Activated naive CD4-positive, alpha-beta T cell treated with anti-CD3 and anti-CD28 coated beads, Interleukin-2, amount 10 ng/mL, durations not matched to agents 7 days and 5 days (primary cell): ENCODE measurements around the gene RGSL1.

Experiments
- CTCF ChIA-PET: fragments of 350-600 bp; sonication (Branson Sonifier 250); formaldehyde crosslinking; loops from one replicate; lab custom pipeline; 2021; ENCODE audit warnings: antibody characterized with exemption; lab: Charles Lee
- DNase-seq: peaks from one replicate; pipeline ENCODE4 v3.0.0-alpha.2; 2020
- H3K27ac Mint-ChIP-seq: one replicate; pipeline ENCODE4 v1.8.0; 2021; ENCODE audit warnings: mild to moderate bottlenecking, moderate library complexity, mixed read lengths
- H3K27me3 Mint-ChIP-seq: one replicate; pipeline ENCODE4 v1.8.0; 2021; ENCODE audit warnings: mild to moderate bottlenecking, mixed read lengths
- H3K36me3 Mint-ChIP-seq: one replicate; pipeline ENCODE4 v1.8.0; 2021; ENCODE audit warnings: mixed read lengths
- H3K4me1 Mint-ChIP-seq: one replicate; pipeline ENCODE4 v1.8.0; 2021; ENCODE audit warnings: mixed read lengths
- H3K4me3 Mint-ChIP-seq: one replicate; pipeline ENCODE4 v1.8.0; 2021; ENCODE audit warnings: mild to moderate bottlenecking, moderate library complexity, mixed read lengths
- H3K9me3 Mint-ChIP-seq: one replicate; pipeline ENCODE4 v1.8.0; 2021; ENCODE audit warnings: mixed read lengths

RGSL1 gene

GRCh38 chr1:182595641-182596240 is 145.8 kb downstream of the RGSL1 start:
- H3K36me3 Mint-ChIP-seq = no peaks in the 10 kb centered on the region
- peaks cover 40% of the 10 kb centered on the region for H3K27me3 Mint-ChIP-seq
- no peak overlapping the region for H3K4me3 Mint-ChIP-seq
- no peaks in the 10 kb centered on the region for H3K9me3 Mint-ChIP-seq
- CTCF ChIA-PET = interaction anchor here (0.6 to 22.4 kb wide), 16 partner anchors 7 to 515 kb away, joined by 3 to 717 read pairs (median 6); partner anchors contain the start of genes NPL and RGSL1
- peak; percentile 74 for DNase-seq
- no peak overlapping the region for H3K27ac Mint-ChIP-seq
- peaks cover 4% of the 10 kb centered on the region for H3K4me1 Mint-ChIP-seq

- peaks cover 40% of the 10 kb centered on the region for H3K27me3 Mint-ChIP-seq
- peaks cover 4% of the 10 kb centered on the region for H3K4me1 Mint-ChIP-seq
- no peaks in the 10 kb centered on the region for H3K36me3 Mint-ChIP-seq
- CTCF ChIA-PET = interaction anchor here (0.6 to 22.4 kb wide), 6 partner anchors 8 to 512 kb away, joined by 3 to 717 read pairs (median 7); partner anchors contain the start of genes NPL and RNASEL
- no peaks in the 10 kb centered on the region for H3K9me3 Mint-ChIP-seq
- H3K27ac Mint-ChIP-seq = no peak overlapping the region
- no peak overlapping the region for H3K4me3 Mint-ChIP-seq
- no peak for DNase-seq
These were observed 147.0 kb downstream of the RGSL1 start for GRCh38 chr1:182596934-182597333.

GRCh38 chr1:182598296-182598695 is 148.3 kb downstream of the RGSL1 start:
- CTCF ChIA-PET = interaction anchor here (0.7 to 22.4 kb wide), 6 partner anchors 10 to 518 kb away, joined by 3 to 717 read pairs (median 6); partner anchors contain the start of genes NPL and RNASEL
- Mint-ChIP-seq H3K4me1 (peaks cover 4% of the 10 kb centered on the region), H3K4me3 (no peak overlapping the region), H3K27me3 (peaks cover 34% of the 10 kb centered on the region), H3K9me3 (no peaks in the 10 kb centered on the region), H3K36me3 (peaks cover 3% of the 10 kb centered on the region), H3K27ac (no peak overlapping the region)
- no peak for DNase-seq

DNA sequence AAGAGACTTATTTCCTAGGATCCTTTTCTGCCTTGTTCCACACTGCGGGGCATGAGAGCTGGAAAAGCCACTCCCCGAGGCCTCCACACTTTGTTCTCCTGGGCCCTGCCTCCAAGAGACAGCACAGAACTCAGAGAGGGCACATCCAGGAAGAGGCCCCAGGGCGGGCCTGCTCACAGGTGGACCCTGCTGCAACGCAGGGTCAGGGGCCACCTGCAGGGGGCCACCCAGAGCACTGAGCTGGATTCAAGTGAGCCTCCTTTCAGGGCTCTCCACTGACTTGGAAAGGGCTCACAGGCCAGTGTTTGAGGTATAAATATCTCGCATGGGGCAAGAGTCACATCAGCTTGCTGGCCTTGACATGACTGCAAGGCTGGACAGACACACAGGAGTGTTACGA is 149.4 kb downstream of the RGSL1 start:
- Mint-ChIP-seq H3K27me3 (peaks cover 30% of the 10 kb centered on the region), H3K27ac (no peak overlapping the region), H3K4me1 (peaks cover 4% of the 10 kb centered on the region), H3K4me3 (no peak overlapping the region), H3K36me3 (peaks cover 3% of the 10 kb centered on the region), H3K9me3 (no peaks in the 10 kb centered on the region)
- DNase-seq = peak; percentile 44
- CTCF ChIA-PET = interaction anchor here (1.5 to 22.4 kb wide), 4 partner anchors 11 to 514 kb away, joined by 5 to 717 read pairs (median 7); partner anchors contain the start of genes NPL and RNASEL

- no peaks in the 10 kb centered on the region for H3K9me3 Mint-ChIP-seq
- H3K36me3 Mint-ChIP-seq = peaks cover 3% of the 10 kb centered on the region
- H3K4me3 Mint-ChIP-seq = no peak overlapping the region
- H3K4me1 Mint-ChIP-seq = peaks cover 6% of the 10 kb centered on the region
- CTCF ChIA-PET = interaction anchor here (0.8 to 22.4 kb wide), 11 partner anchors 9 to 516 kb away, joined by 3 to 717 read pairs (median 5); partner anchors contain the start of genes NPL and RNASEL
- no peak overlapping the region for H3K27ac Mint-ChIP-seq
- peaks cover 35% of the 10 kb centered on the region for H3K27me3 Mint-ChIP-seq
- no peak for DNase-seq
These were observed 150.2 kb downstream of the RGSL1 start for GRCh38 chr1:182600036-182600713.

- H3K27me3 Mint-ChIP-seq = peaks cover 42% of the 10 kb centered on the region
These were observed 150.9 kb downstream of the RGSL1 start for GRCh38 chr1:182600745-182601415.

GRCh38 chr1:182601416-182601786 is 151.5 kb downstream of the RGSL1 start:
- peaks cover 8% of the 10 kb centered on the region for H3K4me1 Mint-ChIP-seq
- H3K4me3 Mint-ChIP-seq = no peak overlapping the region
- H3K36me3 Mint-ChIP-seq = peaks cover 3% of the 10 kb centered on the region
- peak; percentile 77 for DNase-seq
- peaks cover 44% of the 10 kb centered on the region for H3K27me3 Mint-ChIP-seq
- CTCF ChIA-PET = interaction anchor here (1.0 to 22.4 kb wide), 13 partner anchors 8 to 456 kb away, joined by 3 to 717 read pairs (median 4); partner anchors contain the start of genes NPL and RNASEL
- no peak overlapping the region for H3K27ac Mint-ChIP-seq
- no peaks in the 10 kb centered on the region for H3K9me3 Mint-ChIP-seq

More at GRCh38 chr1:182600745-182601415, 150.9 kb downstream of the RGSL1 start:
- DNase-seq = no peak
- Mint-ChIP-seq H3K9me3 (no peaks in the 10 kb centered on the region), H3K4me1 (peaks cover 8% of the 10 kb centered on the region), H3K36me3 (peaks cover 3% of the 10 kb centered on the region), H3K27ac (no peak overlapping the region), H3K4me3 (no peak overlapping the region)
- CTCF ChIA-PET = interaction anchor here (0.6 to 22.4 kb wide), 15 partner anchors 8 to 517 kb away, joined by 3 to 717 read pairs (median 4); partner anchors contain the start of genes NPL and RNASEL

DNA sequence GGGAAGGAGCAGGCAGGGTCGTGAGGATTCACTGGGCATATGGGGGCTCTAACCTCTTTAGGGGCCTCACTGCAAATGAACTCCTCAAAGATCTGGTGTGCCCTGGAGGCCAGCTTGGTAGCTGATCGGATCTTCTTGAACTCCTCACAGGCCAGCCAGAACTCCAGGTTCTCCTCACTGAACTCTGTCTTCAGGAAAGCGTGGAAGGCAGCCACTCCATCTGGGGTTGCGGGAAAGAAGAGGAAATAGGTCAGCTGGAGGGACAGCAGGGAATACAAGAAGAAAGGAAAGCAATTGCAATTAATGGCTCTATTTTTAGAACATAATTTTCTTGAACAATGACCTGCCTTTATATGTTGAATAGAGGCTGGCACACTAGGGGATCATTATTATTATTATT is 152.0 kb downstream of the RGSL1 start:
- H3K27ac Mint-ChIP-seq = no peak overlapping the region
- no peak for DNase-seq
- H3K4me3 Mint-ChIP-seq = no peak overlapping the region
- H3K4me1 Mint-ChIP-seq = peaks cover 8% of the 10 kb centered on the region
- CTCF ChIA-PET = interaction anchor here (1.2 to 22.4 kb wide), 8 partner anchors 10 to 456 kb away, joined by 3 to 717 read pairs (median 4); partner anchors contain the start of genes NPL and RNASEL
- H3K36me3 Mint-ChIP-seq = peaks cover 3% of the 10 kb centered on the region
- no peaks in the 10 kb centered on the region for H3K9me3 Mint-ChIP-seq
- peaks cover 44% of the 10 kb centered on the region for H3K27me3 Mint-ChIP-seq

GRCh38 chr1:182602935-182603645 is 153.1 kb downstream of the RGSL1 start:
- H3K9me3 Mint-ChIP-seq = no peaks in the 10 kb centered on the region
- peak overlapping the region; percentile 86 for H3K27ac Mint-ChIP-seq
- peaks cover 15% of the 10 kb centered on the region for H3K4me1 Mint-ChIP-seq
- peak; percentile 32 for DNase-seq
- H3K4me3 Mint-ChIP-seq = peak overlapping the region; percentile 77
- CTCF ChIA-PET = interaction anchor here (0.7 to 22.4 kb wide), 7 partner anchors 9 to 518 kb away, joined by 3 to 717 read pairs (median 7); partner anchors contain the start of gene NPL
- H3K27me3 Mint-ChIP-seq = peaks cover 40% of the 10 kb centered on the region
- peaks cover 3% of the 10 kb centered on the region for H3K36me3 Mint-ChIP-seq

DNA sequence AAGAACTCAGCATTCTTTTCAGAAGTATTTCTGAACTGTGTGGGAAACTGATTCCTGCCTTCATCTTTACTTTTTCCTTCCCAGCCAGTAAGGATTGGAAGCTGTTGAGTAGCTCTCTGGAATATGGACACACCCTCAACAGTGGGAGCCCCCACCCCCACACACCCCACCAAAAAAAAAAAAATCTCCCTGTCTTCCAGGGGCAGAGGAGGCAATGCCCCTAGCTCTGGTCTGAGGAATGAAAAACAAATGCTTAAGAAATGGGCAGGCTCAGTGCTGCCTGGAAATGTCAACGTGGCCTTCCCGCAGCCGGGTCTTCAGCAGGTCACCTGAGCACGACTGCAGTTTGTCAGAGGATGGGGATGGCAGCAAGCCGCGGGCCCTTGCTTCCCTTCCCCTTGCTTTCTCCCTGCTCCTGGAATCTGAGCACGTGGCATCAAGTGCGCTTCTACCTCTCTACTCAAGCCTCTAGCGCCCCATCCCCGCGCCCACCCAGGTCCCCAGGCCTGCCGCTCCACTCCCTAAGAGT is 153.8 kb downstream of the RGSL1 start:
- peaks cover 19% of the 10 kb centered on the region for H3K4me1 Mint-ChIP-seq
- DNase-seq = no peak
- H3K27ac Mint-ChIP-seq = peak overlapping the region; percentile 86
- peak overlapping the region; percentile 77 for H3K4me3 Mint-ChIP-seq
- H3K9me3 Mint-ChIP-seq = no peaks in the 10 kb centered on the region
- H3K27me3 Mint-ChIP-seq = peaks cover 42% of the 10 kb centered on the region
- peaks cover 3% of the 10 kb centered on the region for H3K36me3 Mint-ChIP-seq
- CTCF ChIA-PET = interaction anchor here (0.7 to 22.4 kb wide), 7 partner anchors 9 to 518 kb away, joined by 3 to 717 read pairs (median 7); partner anchors contain the start of gene NPL

DNA sequence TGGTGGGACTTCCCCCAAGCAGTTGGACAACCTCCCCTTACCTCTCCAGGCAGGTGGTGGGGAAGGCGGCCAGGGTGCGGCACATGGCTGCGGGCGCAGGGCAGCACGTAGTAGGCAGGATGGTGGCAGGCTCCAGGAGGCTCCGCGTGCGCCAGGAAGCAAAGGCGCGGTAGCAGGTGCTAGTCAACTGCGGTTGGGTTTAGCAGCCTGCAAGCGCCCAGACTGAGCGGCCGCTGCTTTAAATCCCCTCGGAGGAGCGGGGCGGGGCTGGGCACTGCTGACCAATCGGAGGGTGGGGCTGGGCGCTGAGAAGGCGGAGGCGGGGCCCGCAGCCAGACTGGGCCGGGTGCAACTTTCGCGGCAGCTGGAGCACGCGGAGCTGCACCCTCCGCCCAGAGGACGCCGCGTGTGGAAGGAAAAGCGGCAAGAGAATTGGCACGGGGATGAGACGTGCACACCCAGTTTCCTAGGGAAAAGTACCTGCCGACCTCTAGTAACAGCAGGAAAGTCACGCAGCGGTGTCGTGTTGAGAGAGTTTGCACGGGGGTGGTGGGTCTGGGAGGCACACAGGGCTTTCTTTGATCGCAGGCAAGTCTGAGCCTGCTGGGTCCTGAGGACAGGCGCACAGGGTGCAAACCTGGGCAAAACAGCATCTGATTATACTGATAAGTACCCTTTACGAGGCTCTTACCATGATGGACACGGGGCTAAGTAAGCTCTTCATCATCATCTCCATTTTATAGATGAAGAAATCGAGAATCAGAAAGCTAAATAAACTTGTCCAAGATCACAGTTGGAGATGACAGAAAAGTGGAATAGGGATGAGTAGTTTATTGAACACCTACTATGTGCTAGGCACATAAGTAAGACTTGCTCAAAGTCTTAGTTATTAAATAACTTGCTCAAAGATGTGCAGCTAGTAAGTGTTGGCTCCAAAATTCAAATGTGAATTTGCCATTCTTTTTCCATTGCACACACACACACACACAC is 154.5 kb downstream of the RGSL1 start, which contains the start of gene RGS16:
TSS of gene RGS16 (minus strand) at position 215 of the 990 bp plus-strand sequence. CDS start at position 85, 130 bp downstream.
- Mint-ChIP-seq H3K27ac (peak within 1 kb of the TSS; percentile 86), H3K9me3 (no peaks in the 10 kb centered on the region), H3K36me3 (peaks cover 3% of the 10 kb centered on the region), H3K4me3 (peak within 1 kb of the TSS; percentile 77), H3K27me3 (peaks cover 47% of the 10 kb centered on the region), H3K4me1 (peaks cover 19% of the 10 kb centered on the region)
- CTCF ChIA-PET = interaction anchor here (0.7 to 22.4 kb wide), 5 partner anchors 10 to 519 kb away, joined by 3 to 717 read pairs (median 8); partner anchors contain the start of gene NPL
- peak; percentile 94 for DNase-seq

- Mint-ChIP-seq H3K4me3 (no peak overlapping the region), H3K9me3 (no peaks in the 10 kb centered on the region), H3K27ac (no peak overlapping the region), H3K27me3 (peaks cover 78% of the 10 kb centered on the region), H3K4me1 (peaks cover 15% of the 10 kb centered on the region), H3K36me3 (peaks cover 3% of the 10 kb centered on the region)
- DNase-seq = no peak
- CTCF ChIA-PET = interaction anchor here (2.4 to 22.4 kb wide), 3 partner anchors 9 to 178 kb away, joined by 9 to 717 read pairs (median 18); partner anchors contain the start of gene NPL
These were observed 157.6 kb downstream of the RGSL1 start for GRCh38 chr1:182607566-182607965.
